ENCODE data around the gene ATP11A. TPM values are rescaled to one million over a fixed set of nuclear protein-coding genes. Genes with fewer than 3 reads are reported as not detected.

Gene ATP11A
- total RNA-seq, 2 donors from 2014 or later = 122 to 140 TPM

DNA sequence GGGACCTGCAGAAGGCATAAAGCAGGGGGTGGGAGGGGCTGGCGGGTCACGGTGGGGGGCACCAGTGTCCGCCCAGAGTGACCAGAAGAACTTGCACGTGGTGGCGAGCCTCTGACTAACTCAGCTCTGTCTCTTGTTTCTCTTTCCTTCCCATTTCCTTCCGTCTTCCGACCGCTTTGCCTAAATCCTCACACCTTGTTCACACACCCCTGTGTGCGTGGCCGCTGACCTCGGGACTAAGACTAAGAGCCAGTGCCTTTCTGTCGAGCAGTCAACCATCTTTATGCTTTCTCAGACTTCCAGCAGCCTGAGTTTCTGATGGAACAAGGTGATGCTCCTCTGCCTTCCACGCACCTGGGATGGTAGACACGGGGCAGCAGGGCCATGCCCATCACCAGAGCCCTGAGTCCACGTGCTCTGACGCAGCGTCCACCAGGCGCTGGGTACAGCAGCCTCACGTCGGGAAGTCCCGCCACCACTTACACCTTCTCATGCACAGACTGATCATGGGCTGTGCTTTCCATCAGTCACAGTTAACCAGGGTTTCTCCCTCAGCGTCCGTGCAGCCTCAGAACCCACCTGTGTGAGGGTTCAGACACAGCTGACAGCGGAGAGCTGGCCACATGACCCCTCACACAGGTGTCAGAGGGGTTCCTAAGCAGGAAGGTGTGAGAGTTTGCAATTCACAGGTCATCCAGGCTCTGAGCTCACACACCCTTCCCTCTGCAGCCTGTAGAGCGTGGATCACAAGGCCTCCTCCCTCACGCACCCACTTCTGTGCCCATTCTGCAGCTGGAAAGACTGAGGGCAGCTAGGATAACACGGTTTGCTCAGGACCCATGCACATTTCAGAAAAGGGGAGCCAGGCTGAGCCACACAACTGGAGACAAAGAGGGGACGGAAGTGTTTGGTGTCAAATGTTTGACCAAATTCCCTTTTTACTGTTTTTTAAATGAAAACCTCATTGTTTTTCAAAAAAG lies 188.4 kb downstream of the ATP11A start:
- Mint-ChIP-seq H3K27me3 (ENCODE audit: insufficient read depth) (no peaks in the 10 kb centered on the region), H3K27ac (peak overlapping the region; percentile 44), H3K4me1 (no peaks in the 10 kb centered on the region), H3K9me3 (peaks cover 6% of the 10 kb centered on the region), H3K36me3 (ENCODE audit: low read depth) (peaks cover 59% of the 10 kb centered on the region), H3K4me3 (no peak overlapping the region)
- H3K4me3 ChIP-seq (ENCODE audit: low read length) = no peak overlapping the region
- no peaks in the 10 kb centered on the region for H3K4me1 ChIP-seq (ENCODE audit: control insufficient read depth, insufficient read depth, low read length)
- H3K27me3 ChIP-seq (ENCODE audit: control insufficient read depth, insufficient read depth, low read length, poor library complexity, severe bottlenecking) = no peaks in the 10 kb centered on the region
- peak; percentile 45 for DNase-seq
- no peak overlapping the region for H3K27ac ChIP-seq (ENCODE audit: low read depth, low read length)
- TF ChIP-seq CTCF (conservative IDR thresholded peaks at IDR 0.05) = no peak
- peaks cover 9% of the 10 kb centered on the region for H3K9me3 ChIP-seq (ENCODE audit: control insufficient read depth, low read length)
- H3K36me3 ChIP-seq (ENCODE audit: control insufficient read depth, insufficient read depth, low read length) = peaks cover 75% of the 10 kb centered on the region
- 92 to 97% methylated on average over 20 to 28 of the region's 28 CpGs for WGBS, 2 experiments (ENCODE audit: insufficient coverage in 1 of 2, insufficient read length in 1 of 2)
- H3K9ac ChIP-seq (ENCODE audit: extremely low read depth, low read length, poor library complexity, severe bottlenecking) = no peak overlapping the region

GRCh38 chr13:112879283-112879833 lies 189.5 kb downstream of the ATP11A start:
- H3K27ac Mint-ChIP-seq = no peak overlapping the region
- Histone ChIP-seq H3K27ac (ENCODE audit: low read depth, low read length) (no peak overlapping the region), H3K4me1 (ENCODE audit: control insufficient read depth, insufficient read depth, low read length) (no peaks in the 10 kb centered on the region), H3K36me3 (ENCODE audit: control insufficient read depth, insufficient read depth, low read length) (peaks cover 64% of the 10 kb centered on the region), H3K27me3 (ENCODE audit: control insufficient read depth, insufficient read depth, low read length, poor library complexity, severe bottlenecking) (no peaks in the 10 kb centered on the region), H3K9me3 (ENCODE audit: control insufficient read depth, low read length) (no peaks in the 10 kb centered on the region), H3K4me3 (ENCODE audit: low read length) (no peak overlapping the region), H3K9ac (ENCODE audit: extremely low read depth, low read length, poor library complexity, severe bottlenecking) (no peak overlapping the region)
- H3K27me3 Mint-ChIP-seq (ENCODE audit: insufficient read depth) = no peaks in the 10 kb centered on the region
- no peak for TF ChIP-seq CTCF (conservative IDR thresholded peaks at IDR 0.05)
- H3K36me3 Mint-ChIP-seq (ENCODE audit: low read depth) = peaks cover 50% of the 10 kb centered on the region
- peak; percentile 33 for DNase-seq
- no peaks in the 10 kb centered on the region for H3K4me1 Mint-ChIP-seq
- no peaks in the 10 kb centered on the region for H3K9me3 Mint-ChIP-seq
- WGBS, 2 experiments (ENCODE audit: insufficient coverage in 1 of 2, insufficient read length in 1 of 2) = 81 to 84% methylated on average over 17 to 20 of the region's 20 CpGs
- no peak overlapping the region for H3K4me3 Mint-ChIP-seq

GRCh38 chr13:112880221-112880641 lies 190.4 kb downstream of the ATP11A start:
- peaks cover 63% of the 10 kb centered on the region for H3K36me3 ChIP-seq (ENCODE audit: control insufficient read depth, insufficient read depth, low read length)
- Mint-ChIP-seq H3K27ac (no peak overlapping the region), H3K4me1 (no peaks in the 10 kb centered on the region), H3K9me3 (no peaks in the 10 kb centered on the region), H3K36me3 (ENCODE audit: low read depth) (peaks cover 41% of the 10 kb centered on the region), H3K27me3 (ENCODE audit: insufficient read depth) (no peaks in the 10 kb centered on the region), H3K4me3 (no peak overlapping the region)
- H3K4me3 ChIP-seq (ENCODE audit: low read length) = no peak overlapping the region
- H3K9me3 ChIP-seq (ENCODE audit: control insufficient read depth, low read length) = no peaks in the 10 kb centered on the region
- WGBS, 2 experiments (ENCODE audit: insufficient coverage in 1 of 2, insufficient read length in 1 of 2) = 94 to 98% methylated on average over 18 to 22 of the region's 22 CpGs
- DNase-seq = no peak
- no peak for TF ChIP-seq CTCF (conservative IDR thresholded peaks at IDR 0.05)
- no peak overlapping the region for H3K27ac ChIP-seq (ENCODE audit: low read depth, low read length)
- H3K9ac ChIP-seq (ENCODE audit: extremely low read depth, low read length, poor library complexity, severe bottlenecking) = no peak overlapping the region
- no peaks in the 10 kb centered on the region for H3K4me1 ChIP-seq (ENCODE audit: control insufficient read depth, insufficient read depth, low read length)
- no peaks in the 10 kb centered on the region for H3K27me3 ChIP-seq (ENCODE audit: control insufficient read depth, insufficient read depth, low read length, poor library complexity, severe bottlenecking)

Data from endodermal cell (in vitro differentiated cells).